Activated CD4-positive, CD25-positive, alpha-beta regulatory T cell treated with anti-CD3 and anti-CD28 coated beads, Interleukin-2, amount 50 U/mL, for 72 hours (primary cell): ENCODE results near the gene MYMX.

Experiments
- DNase-seq: peaks from one replicate; pipeline ENCODE4 v3.0.0; 2021

Gene MYMX

GRCh38 chr6:44253307-44254101 is 36.8 kb downstream of the MYMX start:
- DNase-seq: no peak

GRCh38 chr6:44254191-44255104 is 37.7 kb downstream of the MYMX start:
- no peak for DNase-seq

- no peak for DNase-seq
Observed at GRCh38 chr6:44255105-44255808, 38.5 kb downstream of the MYMX start.

GRCh38 chr6:44255871-44256774 is 39.4 kb downstream of the MYMX start:
- no peak for DNase-seq

- peak; percentile 58 for DNase-seq
Observed at GRCh38 chr6:44256775-44257024, 40.0 kb downstream of the MYMX start.

GRCh38 chr6:44257025-44257752 is 40.5 kb downstream of the MYMX start, which contains the start of gene SLC35B2:
Gene SLC35B2, minus strand, starts transcription at chr6:44257528. Its CDS starts 118 bp downstream, at chr6:44257410.
- DNase-seq: peak; percentile 74

GRCh38 chr6:44257753-44258324 is 41.1 kb downstream of the MYMX start:
- no peak for DNase-seq

GRCh38 chr6:44258325-44258863 is 41.7 kb downstream of the MYMX start:
- no peak for DNase-seq

- no peak for DNase-seq
Observed at GRCh38 chr6:44258921-44259320, 42.2 kb downstream of the MYMX start.

GRCh38 chr6:44260011-44260410 is 43.3 kb downstream of the MYMX start:
- no peak for DNase-seq

GRCh38 chr6:44260451-44261297 is 43.9 kb downstream of the MYMX start:
- no peak for DNase-seq

GRCh38 chr6:44261581-44261980 is 44.9 kb downstream of the MYMX start:
- no peak for DNase-seq

- DNase-seq: no peak
Observed at GRCh38 chr6:44262467-44263353, 46.0 kb downstream of the MYMX start.

GRCh38 chr6:44263354-44264100 is 46.8 kb downstream of the MYMX start:
- DNase-seq: peak; percentile 51

- peak; percentile 49 for DNase-seq
Observed at GRCh38 chr6:44264154-44265006, 47.7 kb downstream of the MYMX start.

GRCh38 chr6:44265007-44265721 is 48.4 kb downstream of the MYMX start, which contains the start of gene NFKBIE:
Gene NFKBIE, minus strand, starts transcription at chr6:44265551. Its CDS starts 205 bp downstream, at chr6:44265346.
- DNase-seq: peak; percentile 97
